ENCODE measurements around the gene ST8SIA1.

The ST8SIA1 gene

DNA sequence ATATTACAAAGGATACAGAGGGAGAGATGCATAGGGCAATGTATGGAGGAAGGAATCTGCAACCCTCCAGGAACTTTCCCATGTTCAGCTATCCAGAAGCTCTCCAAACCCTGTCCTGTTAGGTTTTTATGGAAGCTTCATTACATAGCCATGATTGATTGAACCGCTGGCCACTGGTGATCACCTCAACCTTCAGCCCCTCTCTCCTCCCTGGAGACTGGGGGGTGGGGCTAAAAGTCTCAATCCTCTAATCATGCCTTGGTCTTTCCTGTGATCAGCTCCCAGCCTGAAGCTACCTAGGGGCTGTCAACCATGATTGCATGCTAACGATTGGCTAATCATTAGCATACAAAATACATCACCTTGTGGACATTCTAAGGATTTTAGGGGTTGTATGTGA lies 123.4 kb downstream of the ST8SIA1 start:
- Histone ChIP-seq H2AK5ac (ENCODE audit: low read length) (no peak overlapping the region), H2BK5ac (ENCODE audit: low read depth, low read length, poor library complexity) (no peak overlapping the region), H3K27ac (ENCODE audit: low read depth, low read length) (no peak overlapping the region), H3K23ac (ENCODE audit: low read length) (no peak overlapping the region), H3K9me3 (ENCODE audit: insufficient read depth, low read depth, low read length) (no peaks in the 10 kb centered on the region), H3K79me1 (ENCODE audit: low read length) (no peaks in the 10 kb centered on the region), H3K4ac (ENCODE audit: low read depth, low read length) (no peak overlapping the region), H4K8ac (ENCODE audit: low read depth, low read length) (no peak overlapping the region), H4K91ac (ENCODE audit: low read depth, low read length) (no peak overlapping the region), H2BK120ac (ENCODE audit: insufficient read depth, low read length, poor library complexity) (no peak overlapping the region), H2AFZ (ENCODE audit: insufficient read depth, low read length, poor library complexity) (no peak overlapping the region), H3K4me1 (ENCODE audit: control insufficient read depth in 1 of 2, insufficient read depth in 2 of 2, low read length in 2 of 2) (no peaks in the 10 kb centered on the region), H3K79me2 (ENCODE audit: control insufficient read depth, insufficient read depth, low read length, poor library complexity) (no peaks in the 10 kb centered on the region), H3K9ac (ENCODE audit: low read length) (no peak overlapping the region), H3K4me2 (ENCODE audit: low read length) (no peak overlapping the region), H3K18ac (ENCODE audit: low read length) (no peak overlapping the region), H2BK12ac (ENCODE audit: low read length) (no peak overlapping the region), H3K4me3 (ENCODE audit: low read depth, low read length) (no peak overlapping the region), H3K14ac (ENCODE audit: low read length) (no peak overlapping the region), H4K12ac (ENCODE audit: low read depth, low read length) (no peak overlapping the region), H3K36me3 (ENCODE audit: control insufficient read depth in 1 of 2, insufficient read depth in 2 of 2, low read length in 2 of 2) (no peaks in the 10 kb centered on the region), H3K27me3 (ENCODE audit: insufficient read depth, low read length) (no peaks in the 10 kb centered on the region)
- no peak for DNase-seq
- no CpG with 5 or more reads among the region's 2 CpGs for WGBS (ENCODE audit: extremely low coverage, insufficient coverage, insufficient read length)

DNA sequence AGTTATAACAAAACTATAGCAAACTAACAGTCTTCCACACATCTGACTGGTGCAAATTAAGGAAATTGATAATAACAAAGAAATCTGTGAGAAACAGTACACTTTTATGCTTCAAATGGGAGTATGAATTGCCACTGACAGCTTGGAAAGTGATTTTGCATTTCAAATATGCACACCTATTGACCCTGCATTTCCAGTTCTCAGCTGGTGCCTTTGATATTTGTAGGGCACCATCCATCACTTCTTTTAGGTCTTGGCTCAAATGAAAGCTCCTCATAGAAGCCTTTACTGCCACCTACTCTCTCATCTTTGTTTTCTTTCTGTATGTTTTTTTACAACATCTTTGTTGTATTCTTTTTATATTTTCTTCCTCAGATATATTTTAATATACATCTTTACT lies 125.1 kb downstream of the ST8SIA1 start:
- Histone ChIP-seq H3K4me2 (ENCODE audit: low read length) (no peak overlapping the region), H3K79me2 (ENCODE audit: control insufficient read depth, insufficient read depth, low read length, poor library complexity) (no peaks in the 10 kb centered on the region), H4K8ac (ENCODE audit: low read depth, low read length) (no peak overlapping the region), H3K27ac (ENCODE audit: low read depth, low read length) (no peak overlapping the region), H3K36me3 (ENCODE audit: control insufficient read depth in 1 of 2, insufficient read depth in 2 of 2, low read length in 2 of 2) (no peaks in the 10 kb centered on the region), H2BK5ac (ENCODE audit: low read depth, low read length, poor library complexity) (no peak overlapping the region), H3K4me3 (ENCODE audit: low read depth, low read length) (no peak overlapping the region), H3K27me3 (ENCODE audit: insufficient read depth, low read length) (no peaks in the 10 kb centered on the region), H2AK5ac (ENCODE audit: low read length) (no peak overlapping the region), H3K9me3 (ENCODE audit: insufficient read depth, low read depth, low read length) (no peaks in the 10 kb centered on the region), H4K91ac (ENCODE audit: low read depth, low read length) (no peak overlapping the region), H2AFZ (ENCODE audit: insufficient read depth, low read length, poor library complexity) (no peak overlapping the region), H3K4ac (ENCODE audit: low read depth, low read length) (no peak overlapping the region), H2BK12ac (ENCODE audit: low read length) (no peak overlapping the region), H3K14ac (ENCODE audit: low read length) (no peak overlapping the region), H2BK120ac (ENCODE audit: insufficient read depth, low read length, poor library complexity) (no peak overlapping the region), H3K9ac (ENCODE audit: low read length) (no peak overlapping the region), H3K79me1 (ENCODE audit: low read length) (no peaks in the 10 kb centered on the region), H4K12ac (ENCODE audit: low read depth, low read length) (no peak overlapping the region), H3K23ac (ENCODE audit: low read length) (no peak overlapping the region), H3K18ac (ENCODE audit: low read length) (no peak overlapping the region), H3K4me1 (ENCODE audit: control insufficient read depth in 1 of 2, insufficient read depth in 2 of 2, low read length in 2 of 2) (no peaks in the 10 kb centered on the region)
- DNase-seq, result no peak

DNA sequence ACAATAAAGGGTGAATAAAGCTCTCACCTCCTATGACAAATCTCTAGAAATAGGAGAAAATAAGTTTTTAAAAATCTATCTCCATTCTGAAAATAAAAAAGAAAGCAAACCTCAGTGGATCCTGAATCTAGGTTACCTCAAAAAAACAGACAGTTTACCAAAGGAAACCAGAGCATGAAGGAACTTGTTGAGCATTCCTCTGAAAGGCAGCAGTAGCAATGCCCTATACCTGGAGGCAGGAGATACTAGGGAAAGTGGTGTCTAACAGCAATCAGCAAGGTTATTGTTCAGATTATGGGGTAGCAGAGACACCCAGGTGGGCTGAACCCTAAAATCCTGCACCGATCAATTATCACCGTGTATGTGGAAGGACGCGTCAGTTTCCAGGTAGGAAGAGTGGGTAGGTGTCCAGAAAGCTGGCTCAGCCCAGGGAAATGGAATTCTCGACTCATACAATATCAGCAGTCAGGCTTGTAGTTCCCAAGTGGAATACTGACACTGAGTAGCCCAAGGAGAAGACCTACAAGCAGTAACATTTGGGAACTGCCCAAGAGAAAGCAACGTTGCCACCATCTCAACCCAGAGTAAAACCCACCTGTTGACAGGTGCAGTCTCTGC lies 128.3 kb downstream of the ST8SIA1 start:
- Histone ChIP-seq H2BK12ac (ENCODE audit: low read length) (no peak overlapping the region), H2AFZ (ENCODE audit: insufficient read depth, low read length, poor library complexity) (no peak overlapping the region), H2BK120ac (ENCODE audit: insufficient read depth, low read length, poor library complexity) (no peak overlapping the region), H4K8ac (ENCODE audit: low read depth, low read length) (no peak overlapping the region), H3K23ac (ENCODE audit: low read length) (no peak overlapping the region), H2AK5ac (ENCODE audit: low read length) (no peak overlapping the region), H3K27me3 (ENCODE audit: insufficient read depth, low read length) (no peaks in the 10 kb centered on the region), H3K18ac (ENCODE audit: low read length) (no peak overlapping the region), H4K12ac (ENCODE audit: low read depth, low read length) (no peak overlapping the region), H3K9ac (ENCODE audit: low read length) (no peak overlapping the region), H3K4me1 (ENCODE audit: control insufficient read depth in 1 of 2, insufficient read depth in 2 of 2, low read length in 2 of 2) (no peaks in the 10 kb centered on the region), H3K36me3 (ENCODE audit: control insufficient read depth in 1 of 2, insufficient read depth in 2 of 2, low read length in 2 of 2) (no peaks in the 10 kb centered on the region), H4K91ac (ENCODE audit: low read depth, low read length) (no peak overlapping the region), H3K27ac (ENCODE audit: low read depth, low read length) (no peak overlapping the region), H3K79me2 (ENCODE audit: control insufficient read depth, insufficient read depth, low read length, poor library complexity) (no peaks in the 10 kb centered on the region), H3K4ac (ENCODE audit: low read depth, low read length) (no peak overlapping the region), H3K4me3 (ENCODE audit: low read depth, low read length) (no peak overlapping the region), H3K9me3 (ENCODE audit: insufficient read depth, low read depth, low read length) (no peaks in the 10 kb centered on the region), H2BK5ac (ENCODE audit: low read depth, low read length, poor library complexity) (no peak overlapping the region), H3K14ac (ENCODE audit: low read length) (no peak overlapping the region), H3K4me2 (ENCODE audit: low read length) (no peak overlapping the region), H3K79me1 (ENCODE audit: low read length) (no peaks in the 10 kb centered on the region)
- no CpG with 5 or more reads among the region's 6 CpGs for WGBS (ENCODE audit: extremely low coverage, insufficient coverage, insufficient read length)
- DNase-seq, result no peak

DNA sequence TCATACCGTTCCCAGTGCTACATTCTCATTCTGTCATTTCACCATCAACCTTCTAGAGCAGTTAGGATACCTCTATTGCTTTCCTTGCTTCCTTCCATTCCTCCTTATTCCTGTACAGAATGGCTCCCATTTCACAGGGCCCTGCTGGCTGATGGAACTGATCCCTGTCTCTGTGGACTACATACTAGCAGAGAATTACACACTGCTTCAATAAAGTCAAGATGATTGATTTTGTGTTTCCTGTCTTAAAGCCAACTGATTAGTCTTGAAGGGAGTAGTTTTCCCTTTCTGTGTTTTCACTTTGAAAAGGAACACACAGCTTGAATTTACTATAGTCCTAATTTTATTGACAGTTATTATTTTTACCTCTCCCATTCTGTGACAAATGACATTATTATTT lies 130.1 kb downstream of the ST8SIA1 start:
- H3K79me2 ChIP-seq (ENCODE audit: control insufficient read depth, insufficient read depth, low read length, poor library complexity), result no peaks in the 10 kb centered on the region
- DNase-seq, result no peak
- no peak overlapping the region for H3K4me3 ChIP-seq (ENCODE audit: low read depth, low read length)
- H3K36me3 ChIP-seq (ENCODE audit: control insufficient read depth in 1 of 2, insufficient read depth in 2 of 2, low read length in 2 of 2), result no peaks in the 10 kb centered on the region
- H3K4me2 ChIP-seq (ENCODE audit: low read length), result no peak overlapping the region
- no peak overlapping the region for H3K27ac ChIP-seq (ENCODE audit: low read depth, low read length)
- H4K8ac ChIP-seq (ENCODE audit: low read depth, low read length), result no peak overlapping the region
- H2BK120ac ChIP-seq (ENCODE audit: insufficient read depth, low read length, poor library complexity), result no peak overlapping the region
- H3K27me3 ChIP-seq (ENCODE audit: insufficient read depth, low read length), result no peaks in the 10 kb centered on the region
- no peak overlapping the region for H2BK5ac ChIP-seq (ENCODE audit: low read depth, low read length, poor library complexity)
- H3K9ac ChIP-seq (ENCODE audit: low read length), result no peak overlapping the region
- no peaks in the 10 kb centered on the region for H3K4me1 ChIP-seq (ENCODE audit: control insufficient read depth in 1 of 2, insufficient read depth in 2 of 2, low read length in 2 of 2)
- no peaks in the 10 kb centered on the region for H3K79me1 ChIP-seq (ENCODE audit: low read length)
- H3K14ac ChIP-seq (ENCODE audit: low read length), result no peak overlapping the region
- no peak overlapping the region for H3K4ac ChIP-seq (ENCODE audit: low read depth, low read length)
- H4K12ac ChIP-seq (ENCODE audit: low read depth, low read length), result no peak overlapping the region
- H3K18ac ChIP-seq (ENCODE audit: low read length), result no peak overlapping the region
- H2BK12ac ChIP-seq (ENCODE audit: low read length), result no peak overlapping the region
- H3K23ac ChIP-seq (ENCODE audit: low read length), result no peak overlapping the region
- no CpG with 5 or more reads among the region's 1 CpG for WGBS (ENCODE audit: extremely low coverage, insufficient coverage, insufficient read length)
- H2AK5ac ChIP-seq (ENCODE audit: low read length), result no peak overlapping the region
- H4K91ac ChIP-seq (ENCODE audit: low read depth, low read length), result no peak overlapping the region
- H3K9me3 ChIP-seq (ENCODE audit: insufficient read depth, low read depth, low read length), result no peaks in the 10 kb centered on the region
- H2AFZ ChIP-seq (ENCODE audit: insufficient read depth, low read length, poor library complexity), result no peak overlapping the region

Data from trophoblast cell (in vitro differentiated cells and primary cell).